ENCODE results near the gene BABAM2. TPM values are rescaled to one million over a fixed set of nuclear protein-coding genes. Genes with fewer than 3 reads are reported as not detected.
"Not testable (repeated sequence)": the region's sequence is repeated elsewhere in the genome, so short reads cannot be mapped to it uniquely, and the experiment has no call there.

The BABAM2 gene
- total RNA-seq, 2 experiments from 2014 or later: 50.7 to 51.0 TPM

DNA sequence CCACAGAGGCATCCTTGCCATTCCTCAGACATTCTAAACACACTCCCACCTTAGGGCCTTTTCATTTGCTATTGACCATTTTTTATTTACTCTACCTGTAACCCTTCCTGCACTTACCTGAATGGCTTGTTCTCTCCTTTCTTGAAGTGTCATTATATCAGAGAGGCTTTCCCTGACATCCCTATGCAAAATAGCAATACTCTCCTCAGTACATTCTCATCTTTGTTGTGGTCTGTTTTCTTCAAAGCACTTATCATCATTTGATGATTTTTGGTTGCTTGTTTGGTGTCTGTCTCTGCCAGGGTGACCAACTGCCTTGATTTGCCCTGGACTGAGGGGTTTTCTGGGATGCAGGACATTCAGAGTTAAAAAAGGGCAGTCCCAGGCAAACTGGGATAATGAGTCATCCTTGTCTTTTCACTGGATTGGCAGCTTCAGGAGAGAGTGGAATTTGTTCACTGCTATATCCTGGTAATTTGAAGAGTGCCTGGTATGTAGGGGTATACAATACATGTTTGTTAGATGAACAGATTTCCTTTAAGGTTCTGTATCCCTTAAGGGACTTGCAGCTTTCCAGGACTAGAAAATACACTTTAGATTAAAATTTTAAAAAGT lies 102.4 kb downstream of the BABAM2 start:
- POLR2A ChIA-PET: no interaction called here
- no peak overlapping the region for H3K27ac Mint-ChIP-seq
- H3K4me3 Mint-ChIP-seq: no peak overlapping the region
- H3K36me3 Mint-ChIP-seq: peaks cover 60% of the 10 kb centered on the region
- H3K4me1 Mint-ChIP-seq: peaks cover 24% of the 10 kb centered on the region
- DNase-seq: no peak
- ATAC-seq (ENCODE audit: low read depth): no peak
- peaks cover 16% of the 10 kb centered on the region for H3K9me3 Mint-ChIP-seq
- no peaks in the 10 kb centered on the region for H3K27me3 Mint-ChIP-seq

DNA sequence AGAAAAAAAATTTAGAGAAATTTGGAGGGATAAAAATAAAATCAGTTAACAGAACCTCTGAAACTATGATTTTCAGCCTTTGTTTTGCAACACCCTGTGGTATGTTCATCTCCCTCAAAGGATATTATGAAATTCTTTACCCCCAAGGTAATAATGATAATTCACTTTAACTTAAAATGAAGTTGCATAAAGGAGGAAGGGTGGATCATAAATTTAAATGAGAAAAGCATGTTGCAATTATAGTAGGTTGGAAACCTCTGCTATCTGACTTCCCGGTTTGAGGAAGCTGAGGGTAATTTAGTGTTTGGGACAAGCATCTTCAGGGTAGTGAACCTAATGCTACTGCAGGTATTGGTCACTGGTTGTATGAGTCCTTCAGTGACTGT lies 102.9 kb downstream of the BABAM2 start:
- peaks cover 56% of the 10 kb centered on the region for H3K36me3 Mint-ChIP-seq
- H3K27ac Mint-ChIP-seq: no peak overlapping the region
- no peak for ATAC-seq (ENCODE audit: low read depth)
- H3K27me3 Mint-ChIP-seq: no peaks in the 10 kb centered on the region
- peaks cover 16% of the 10 kb centered on the region for H3K9me3 Mint-ChIP-seq
- POLR2A ChIA-PET: no interaction called here
- H3K4me1 Mint-ChIP-seq: peaks cover 19% of the 10 kb centered on the region
- no peak overlapping the region for H3K4me3 Mint-ChIP-seq
- no peak for DNase-seq

DNA sequence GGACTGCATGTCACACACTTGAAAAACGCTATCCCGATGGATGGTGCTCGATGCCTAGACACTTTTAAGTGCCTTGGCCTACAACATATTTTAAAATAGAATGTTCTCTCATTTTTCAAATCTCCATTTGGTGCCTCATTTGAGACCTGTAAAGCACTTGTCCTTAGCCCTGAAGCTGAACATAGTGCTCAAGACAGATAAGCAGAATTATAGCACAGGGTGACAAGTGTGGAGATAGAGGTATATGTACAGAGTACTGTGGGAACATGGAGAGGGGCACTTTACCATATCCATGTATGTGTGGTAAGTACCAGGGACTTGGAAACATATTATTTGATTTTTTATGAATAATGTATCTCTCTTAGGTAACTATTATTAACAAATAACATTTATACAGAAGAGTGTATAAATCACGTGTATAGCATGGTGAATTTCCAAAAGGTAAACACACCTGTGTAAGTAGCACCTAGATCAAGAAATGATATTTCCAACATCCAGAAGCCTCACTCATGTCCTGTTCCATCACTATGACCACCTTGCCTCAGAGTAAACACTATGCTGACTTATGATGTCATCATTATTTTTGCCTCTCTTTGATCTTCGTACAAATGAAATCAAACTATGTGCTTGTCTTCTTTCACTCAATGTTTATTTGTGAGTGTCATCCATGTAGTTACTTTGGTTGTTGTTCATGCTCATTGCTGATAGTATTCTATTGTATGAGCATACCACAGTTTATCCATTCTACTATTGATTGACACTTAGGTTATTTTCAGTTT lies 103.6 kb downstream of the BABAM2 start:
- DNase-seq: no peak
- Mint-ChIP-seq H3K36me3 (peaks cover 52% of the 10 kb centered on the region), H3K27me3 (no peaks in the 10 kb centered on the region), H3K27ac (no peak overlapping the region), H3K9me3 (peaks cover 16% of the 10 kb centered on the region), H3K4me3 (no peak overlapping the region), H3K4me1 (peaks cover 15% of the 10 kb centered on the region)
- ATAC-seq (ENCODE audit: low read depth): no peak
- POLR2A ChIA-PET: no interaction called here

DNA sequence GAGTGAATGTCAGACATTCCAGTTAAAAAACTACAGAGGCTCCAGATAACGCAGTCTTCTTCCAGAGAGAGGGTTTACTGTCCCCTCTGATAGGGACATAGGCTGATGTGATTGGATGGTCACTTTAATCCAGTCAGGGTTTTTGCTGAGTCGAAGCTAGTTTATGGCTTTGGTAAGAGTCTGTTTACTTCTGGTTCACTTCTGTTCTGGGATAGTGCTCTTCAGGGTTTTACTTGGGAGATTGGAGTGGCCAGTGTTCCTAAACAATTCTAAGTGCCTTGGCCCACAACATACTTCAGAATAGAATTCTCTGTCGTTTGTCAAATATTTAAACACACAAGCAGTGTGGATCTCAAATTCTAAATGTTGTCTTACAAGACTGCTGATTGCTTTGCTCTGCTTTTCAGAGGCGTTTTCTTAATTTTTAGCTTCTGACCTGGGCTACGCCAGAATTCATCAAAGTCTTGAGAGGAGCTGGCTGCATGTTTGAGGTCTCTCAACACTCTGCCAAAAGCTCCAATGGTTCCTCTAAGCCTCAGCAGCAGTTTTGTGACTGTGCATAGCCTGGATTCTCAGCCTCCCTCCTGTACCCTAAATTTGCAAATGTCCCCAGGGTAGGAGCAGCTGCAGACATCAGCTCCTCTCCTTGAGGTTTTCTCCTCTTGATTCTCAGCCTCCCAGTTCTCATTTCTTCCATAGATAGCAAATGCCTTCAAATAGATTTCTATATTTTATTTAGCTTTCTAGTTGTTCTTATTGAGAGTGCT lies 105.8 kb downstream of the BABAM2 start:
- POLR2A ChIA-PET: no interaction called here
- peaks cover 11% of the 10 kb centered on the region for H3K4me1 Mint-ChIP-seq

DNA sequence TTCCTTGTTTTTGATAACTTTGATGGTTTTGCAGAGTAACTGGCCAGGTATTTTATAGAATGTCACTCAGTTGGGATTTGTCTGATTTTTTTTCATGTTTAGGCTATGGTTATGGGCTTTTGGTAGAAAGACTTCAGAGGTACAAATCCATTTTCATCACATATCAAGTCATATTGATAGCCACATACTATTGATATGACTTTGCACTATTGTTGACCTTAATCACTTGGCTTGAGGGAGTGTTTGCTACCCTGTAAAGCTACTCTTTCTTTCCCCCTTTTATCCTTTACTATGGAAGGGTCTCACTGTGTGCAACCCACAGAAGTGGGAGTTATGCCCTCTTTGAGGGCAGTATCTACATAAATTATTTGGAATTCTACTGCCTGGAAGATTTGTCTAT lies 109.8 kb downstream of the BABAM2 start:
- H3K36me3 Mint-ChIP-seq: peaks cover 37% of the 10 kb centered on the region
- H3K4me1 Mint-ChIP-seq: peaks cover 17% of the 10 kb centered on the region
- DNase-seq (no peak), ATAC-seq (ENCODE audit: low read depth) (no peak)
- POLR2A ChIA-PET: no interaction called here
- no peak overlapping the region for H3K27ac Mint-ChIP-seq
- no peak overlapping the region for H3K4me3 Mint-ChIP-seq
- H3K9me3 Mint-ChIP-seq: peaks cover 4% of the 10 kb centered on the region
- no peaks in the 10 kb centered on the region for H3K27me3 Mint-ChIP-seq

More for the DNA sequence above, 105.8 kb downstream of the BABAM2 start:
- DNase-seq (no peak), ATAC-seq (ENCODE audit: low read depth) (no peak)
- Mint-ChIP-seq H3K27me3 (no peaks in the 10 kb centered on the region), H3K9me3 (peaks cover 11% of the 10 kb centered on the region), H3K27ac (no peak overlapping the region), H3K36me3 (peaks cover 49% of the 10 kb centered on the region), H3K4me3 (no peak overlapping the region)

- DNase-seq (no peak), ATAC-seq (ENCODE audit: low read depth) (no peak)
- Mint-ChIP-seq H3K4me3 (no peak overlapping the region), H3K27ac (no peak overlapping the region), H3K4me1 (peaks cover 19% of the 10 kb centered on the region), H3K27me3 (no peaks in the 10 kb centered on the region), H3K36me3 (peaks cover 29% of the 10 kb centered on the region), H3K9me3 (peaks cover 1% of the 10 kb centered on the region)
- POLR2A ChIA-PET: interaction anchor here (0.6 kb wide), 1 partner anchor 202 kb away, joined by 3 read pairs; no protein-coding TSS in a partner anchor
Measured at GRCh38 chr2:28002181-28002580, 111.7 kb downstream of the BABAM2 start.

DNA sequence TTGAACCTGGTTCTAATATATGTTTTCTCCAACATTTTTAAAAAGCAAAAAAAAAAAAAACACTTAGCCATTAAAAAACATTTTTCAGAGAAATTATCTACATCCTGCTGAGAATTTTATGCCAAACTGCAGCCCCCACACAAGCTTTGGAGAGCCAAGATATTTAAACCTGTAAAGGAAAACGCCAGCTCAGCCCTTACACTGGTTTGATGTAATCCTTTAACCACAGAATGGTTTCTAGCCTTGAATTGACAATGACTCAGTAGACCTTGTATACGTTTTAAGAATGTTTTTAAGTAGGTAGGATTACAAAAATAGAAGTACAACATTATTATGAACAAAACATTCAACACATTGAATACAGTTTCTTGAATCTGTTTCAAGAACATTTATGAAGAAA lies 113.6 kb downstream of the BABAM2 start:
- POLR2A ChIA-PET: no interaction called here

DNA sequence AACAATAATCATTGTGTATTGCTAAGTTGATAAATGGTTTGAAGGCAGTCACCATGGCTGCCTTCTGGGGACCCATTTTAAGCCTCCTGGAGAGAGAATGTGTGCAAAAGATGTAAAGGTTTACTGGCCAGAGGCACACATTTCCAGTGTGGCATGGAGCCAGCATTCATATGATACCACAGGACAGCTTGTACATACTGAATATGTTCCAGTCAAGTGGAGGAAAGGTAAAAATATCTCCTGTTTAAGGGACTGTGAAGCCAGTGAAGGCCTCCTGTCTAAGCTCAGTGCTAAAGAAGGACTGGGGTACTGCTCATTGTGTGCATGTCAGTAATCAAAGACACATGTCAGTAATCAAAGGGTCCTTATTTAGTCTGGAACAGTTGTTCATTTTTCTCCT lies 119.2 kb downstream of the BABAM2 start:
- no peak overlapping the region for H3K4me3 Mint-ChIP-seq
- no peak for DNase-seq
- no peaks in the 10 kb centered on the region for H3K27me3 Mint-ChIP-seq
- POLR2A ChIA-PET: interaction anchor here (0.6 kb wide), 1 partner anchor 176 kb away, joined by 3 read pairs; no protein-coding TSS in a partner anchor
- peaks cover 1% of the 10 kb centered on the region for H3K4me1 Mint-ChIP-seq
- peaks cover 8% of the 10 kb centered on the region for H3K36me3 Mint-ChIP-seq
- H3K9me3 Mint-ChIP-seq: no peaks in the 10 kb centered on the region
- ATAC-seq (ENCODE audit: low read depth): no peak
- H3K27ac Mint-ChIP-seq: no peak overlapping the region

More for the DNA sequence above, 113.6 kb downstream of the BABAM2 start:
- peak; percentile 73 for ATAC-seq (ENCODE audit: low read depth)
- H3K4me1 Mint-ChIP-seq: peaks cover 19% of the 10 kb centered on the region
- H3K27ac Mint-ChIP-seq: no peak overlapping the region
- H3K9me3 Mint-ChIP-seq: peaks cover 1% of the 10 kb centered on the region
- no peaks in the 10 kb centered on the region for H3K27me3 Mint-ChIP-seq
- peaks cover 34% of the 10 kb centered on the region for H3K36me3 Mint-ChIP-seq
- no peak overlapping the region for H3K4me3 Mint-ChIP-seq
- DNase-seq: no peak

GRCh38 chr2:28011322-28011737 lies 120.8 kb downstream of the BABAM2 start:
- Mint-ChIP-seq H3K27ac (no peak overlapping the region), H3K9me3 (peaks cover 2% of the 10 kb centered on the region), H3K27me3 (no peaks in the 10 kb centered on the region), H3K4me3 (no peak overlapping the region), H3K4me1 (no peaks in the 10 kb centered on the region), H3K36me3 (peaks cover 11% of the 10 kb centered on the region)
- ATAC-seq (ENCODE audit: low read depth): no peak
- POLR2A ChIA-PET: interaction anchor here (1.1 kb wide), 1 partner anchor 240 kb away, joined by 4 read pairs; no protein-coding TSS in a partner anchor
- no peak for DNase-seq

- H3K9me3 Mint-ChIP-seq; ATAC-seq (ENCODE audit: low read depth); H3K4me3 Mint-ChIP-seq; H3K27ac Mint-ChIP-seq; H3K27me3 Mint-ChIP-seq; H3K4me1 Mint-ChIP-seq; POLR2A ChIA-PET; DNase-seq: not testable (repeated sequence)
- peaks cover 21% of the 10 kb centered on the region for H3K36me3 Mint-ChIP-seq
Measured at GRCh38 chr2:28018474-28018873, 127.9 kb downstream of the BABAM2 start.

- H3K4me1 Mint-ChIP-seq; H3K9me3 Mint-ChIP-seq; DNase-seq; POLR2A ChIA-PET; H3K27ac Mint-ChIP-seq; H3K4me3 Mint-ChIP-seq; H3K27me3 Mint-ChIP-seq; ATAC-seq (ENCODE audit: low read depth): not testable (repeated sequence)
- H3K36me3 Mint-ChIP-seq: peaks cover 23% of the 10 kb centered on the region
Measured at GRCh38 chr2:28019521-28019920, 129.0 kb downstream of the BABAM2 start.

DNA sequence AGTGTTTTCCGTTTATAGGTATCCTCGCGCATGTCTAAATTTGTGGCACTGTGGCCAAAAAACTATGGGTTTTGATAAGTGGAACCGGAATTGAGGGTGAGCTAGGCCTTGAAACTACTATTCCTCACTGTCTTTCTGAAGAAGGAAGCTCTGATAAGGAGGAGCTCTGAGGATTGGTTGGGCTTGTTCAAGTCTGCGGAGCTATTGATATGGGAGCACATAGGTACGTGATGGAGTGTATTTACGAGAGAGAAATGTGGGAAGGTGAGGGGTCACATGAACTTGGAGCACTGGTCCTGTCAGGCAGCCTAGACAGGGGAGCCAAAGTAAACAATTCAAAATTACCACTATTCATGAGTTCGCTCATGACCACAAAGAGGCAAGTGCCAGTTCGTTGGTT lies 131.4 kb downstream of the BABAM2 start:
- Mint-ChIP-seq H3K4me1 (peaks cover 4% of the 10 kb centered on the region), H3K4me3 (no peak overlapping the region), H3K27ac (no peak overlapping the region), H3K9me3 (peaks cover 4% of the 10 kb centered on the region), H3K27me3 (no peaks in the 10 kb centered on the region), H3K36me3 (peaks cover 30% of the 10 kb centered on the region)
- POLR2A ChIA-PET: no interaction called here
- ATAC-seq (ENCODE audit: low read depth): no peak
- no peak for DNase-seq

GRCh38 chr2:28025123-28025522 lies 134.6 kb downstream of the BABAM2 start:
- POLR2A ChIA-PET: no interaction called here
- no peak for ATAC-seq (ENCODE audit: low read depth)
- Mint-ChIP-seq H3K9me3 (peaks cover 8% of the 10 kb centered on the region), H3K4me1 (peaks cover 10% of the 10 kb centered on the region), H3K4me3 (no peak overlapping the region), H3K36me3 (peaks cover 38% of the 10 kb centered on the region), H3K27me3 (no peaks in the 10 kb centered on the region), H3K27ac (no peak overlapping the region)
- DNase-seq: no peak
